Left colon (tissue), 2 donors: ENCODE data around the gene RAD51B. TPM values are rescaled to one million over a fixed set of nuclear protein-coding genes. Genes with fewer than 3 reads are reported as not detected.

Experiments
- ATAC-seq: fragments of 200-7000 bp; cut with Tn5 transposase; one replicate; pipeline ENCODE4 v1.9.1; 2020; ENCODE audit warnings: mild to moderate bottlenecking, moderate library complexity
- DNase-seq, 2 donors: peaks; one replicate each; pipeline ENCODE4 v3.0.0-alpha.2; 2020
- intact Hi-C, 2 donors: fragments of 100-400 bp; cut with DNase I in 1 of 2; cut with micrococcal nuclease in 1 of 2; formaldehyde crosslinking; loops; one replicate each; pipeline versions ENCODE4 v1.11.2 to v1.14.0; 2022; cut with DNase I, micrococcal nuclease
- total RNA-seq, 2 donors: library from RNA; stranded (reverse); fragmentation: NEBNext Ultra II Directional; extraction: Animal tissue kit (Norgen Biotek cat#: 25700); gene quantifications; one replicate each; pipeline ENCODE4 v1.2.1, GENCODE V29; 2021
- donor health status: DM: no; HTN: no; CAD: no.
- donor health status: DM: yes; HTN: yes; CAD: no.

The RAD51B gene
- total RNA-seq, 2 donors from 2014 or later: 13.7 to 16.8 TPM

GRCh38 chr14:67934087-67934486, 114.5 kb downstream of the RAD51B start:
- ATAC-seq: peak; percentile 98
- intact Hi-C loops: no loop called here
- DNase-seq: no peak

- intact Hi-C loops: no loop called here
- no peak for ATAC-seq
- DNase-seq: no peak
Observed at GRCh38 chr14:67934862-67935261, 115.3 kb downstream of the RAD51B start.

- intact Hi-C loops: no loop called here
Observed at GRCh38 chr14:67935371-67935770, 115.8 kb downstream of the RAD51B start.

GRCh38 chr14:67938071-67938470, 118.5 kb downstream of the RAD51B start:
- DNase-seq (no peak), ATAC-seq (no peak)
- intact Hi-C loops: no loop called here

More at GRCh38 chr14:67935371-67935770, 115.8 kb downstream of the RAD51B start:
- no peak for ATAC-seq
- DNase-seq: no peak

DNA sequence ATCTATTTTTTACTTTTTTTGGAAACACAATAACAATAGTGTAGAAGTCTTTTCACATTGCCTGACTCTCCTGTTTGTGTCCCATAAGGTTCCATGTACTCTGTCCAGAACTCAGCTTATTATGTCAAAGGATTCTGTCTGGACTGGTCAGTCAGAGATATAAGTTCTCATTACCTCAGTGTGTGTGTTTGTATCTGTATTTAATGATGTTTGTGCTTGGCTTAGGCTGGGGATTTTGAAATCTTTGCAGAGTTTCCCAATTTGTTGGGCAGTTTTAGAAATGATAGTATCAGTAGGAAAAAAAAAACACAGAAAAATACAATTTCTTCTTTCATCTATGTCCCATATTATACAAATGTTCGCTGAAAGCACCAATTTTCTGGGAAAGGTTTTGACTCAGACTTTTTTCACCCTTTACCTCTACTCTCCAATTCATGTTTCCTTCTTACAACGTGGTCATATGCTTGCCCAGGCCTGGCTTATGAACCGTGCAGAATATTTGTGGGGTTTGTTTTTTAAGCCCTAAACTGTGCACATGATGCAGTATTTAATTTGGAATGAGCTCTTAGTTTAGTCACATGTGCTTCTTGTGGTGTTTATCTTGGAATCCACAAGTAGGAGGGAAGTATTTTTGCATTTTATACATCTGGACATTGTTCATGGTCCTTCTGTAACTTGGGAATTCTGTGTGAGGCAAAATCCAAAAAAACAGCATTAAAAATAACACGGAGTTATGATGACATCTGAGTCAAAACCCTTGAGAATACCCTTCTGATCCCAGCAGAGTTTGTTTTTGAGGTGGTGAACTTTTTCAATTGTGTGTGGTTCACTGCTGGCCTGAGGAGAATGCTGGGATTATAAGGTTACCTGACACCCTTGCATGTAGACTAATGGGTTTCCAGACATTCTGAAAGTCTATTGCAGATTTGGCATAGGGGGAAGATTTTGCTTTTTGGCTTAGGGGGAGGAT, 121.2 kb downstream of the RAD51B start:
- intact Hi-C loops: loop anchor here in 1 of 2 donors (5.0 to 10.0 kb wide), 2 partner anchors 604 to 882 kb away; no protein-coding TSS in a partner anchor
- ATAC-seq (peak; percentile 26), DNase-seq (no peak)

DNA sequence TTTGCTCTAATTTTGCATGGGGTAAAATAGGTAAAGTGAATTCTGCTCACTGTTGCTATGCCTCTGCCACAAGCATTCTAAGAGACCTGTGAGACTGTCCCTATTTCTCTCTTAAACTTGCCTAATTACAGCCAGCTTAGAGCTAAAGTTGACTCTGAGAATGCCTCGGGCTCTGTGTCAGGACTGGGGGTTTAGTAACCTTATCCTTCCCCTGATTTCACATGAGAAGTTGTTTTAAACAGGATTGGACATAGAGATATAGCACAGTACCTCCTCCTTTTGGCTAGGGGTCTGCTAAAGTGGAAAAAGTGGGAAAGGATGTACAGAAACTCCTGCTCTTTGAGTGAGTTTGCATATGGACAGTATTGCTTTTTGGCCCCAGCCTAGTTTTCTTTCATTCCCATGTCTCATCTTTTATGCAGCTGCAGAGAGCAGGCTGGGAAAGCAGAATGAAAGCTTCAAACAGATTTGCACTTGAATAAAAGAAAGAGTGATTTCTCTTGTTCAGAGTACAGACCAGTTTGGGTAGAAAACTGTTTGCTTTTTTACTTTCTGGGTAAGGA, 122.0 kb downstream of the RAD51B start:
- intact Hi-C loops: loop anchor here in 1 of 2 donors (5.0 to 10.0 kb wide), 2 partner anchors 603 to 881 kb away; no protein-coding TSS in a partner anchor
- DNase-seq (no peak), ATAC-seq (peak; percentile 25)

- intact Hi-C loops: loop anchor here in 1 of 2 donors (5.0 to 10.0 kb wide), 2 partner anchors 603 to 880 kb away; no protein-coding TSS in a partner anchor
- no peak for DNase-seq
- ATAC-seq: no peak
Observed at GRCh38 chr14:67942080-67942710, 122.6 kb downstream of the RAD51B start.

DNA sequence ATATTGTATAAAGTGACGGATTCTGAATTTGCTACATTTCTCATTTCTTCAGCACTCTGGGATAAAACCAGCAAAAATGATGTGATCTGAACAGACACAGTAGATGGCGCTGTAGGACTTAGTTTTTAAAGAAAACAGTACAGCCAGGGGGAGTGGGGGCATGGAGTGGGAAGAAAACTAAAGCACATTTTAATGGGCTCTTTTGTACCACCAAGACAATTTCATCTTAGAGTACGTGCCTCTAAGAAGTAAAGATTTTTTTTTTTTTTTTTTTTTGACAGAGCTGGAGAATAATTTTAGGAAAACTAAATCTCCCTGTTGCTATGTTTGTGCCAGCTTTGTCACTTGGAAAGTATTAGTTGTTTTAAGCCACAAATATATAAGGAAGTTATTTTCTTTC, 124.4 kb downstream of the RAD51B start:
- peak; percentile 83 for ATAC-seq

GRCh38 chr14:67944605-67945004, 125.0 kb downstream of the RAD51B start:
- DNase-seq (no peak), ATAC-seq (peak; percentile 29)
- intact Hi-C loops: loop anchor here in 1 of 2 donors (5.0 to 10.0 kb wide), 2 partner anchors 600 to 878 kb away; no protein-coding TSS in a partner anchor

More for the DNA sequence above, 124.4 kb downstream of the RAD51B start:
- peak; percentile 78 to 79 for DNase-seq
- intact Hi-C loops: loop anchor here in 1 of 2 donors (5.0 to 10.0 kb wide), 2 partner anchors 601 to 878 kb away; no protein-coding TSS in a partner anchor

GRCh38 chr14:67949771-67950170, 130.2 kb downstream of the RAD51B start:
- intact Hi-C loops: loop anchor here in 1 of 2 donors (10.0 kb wide), 1 partner anchor 595 kb away; no protein-coding TSS in a partner anchor
- DNase-seq: no peak
- ATAC-seq: no peak

DNA sequence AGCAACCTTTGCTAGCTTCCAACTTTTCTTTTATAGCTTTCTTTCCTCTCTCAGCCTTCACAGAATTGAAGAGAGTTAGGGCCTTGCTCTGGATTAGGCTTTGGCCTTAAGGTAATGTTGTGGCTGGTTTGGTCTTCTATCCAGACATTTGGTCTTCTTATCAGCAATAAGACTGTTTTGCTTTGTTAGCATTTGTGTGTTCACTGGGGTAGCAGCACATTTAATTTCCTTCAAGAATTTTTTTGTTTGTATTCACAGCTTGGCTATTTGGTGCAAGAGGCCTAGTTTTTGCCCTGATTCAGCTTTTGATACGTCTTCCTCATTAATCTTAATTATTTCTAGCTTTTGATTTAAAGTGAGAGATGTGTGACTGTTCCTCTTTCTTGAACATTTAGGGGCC, 130.8 kb downstream of the RAD51B start:
- no peak for ATAC-seq
- no peak for DNase-seq
- intact Hi-C loops: no loop called here

- DNase-seq (no peak), ATAC-seq (peak; percentile 72)
- intact Hi-C loops: no loop called here
Observed at GRCh38 chr14:67951529-67952135, 132.1 kb downstream of the RAD51B start.

- DNase-seq: no peak
- no peak for ATAC-seq
- intact Hi-C loops: no loop called here
Observed at GRCh38 chr14:67952381-67952780, 132.8 kb downstream of the RAD51B start.

DNA sequence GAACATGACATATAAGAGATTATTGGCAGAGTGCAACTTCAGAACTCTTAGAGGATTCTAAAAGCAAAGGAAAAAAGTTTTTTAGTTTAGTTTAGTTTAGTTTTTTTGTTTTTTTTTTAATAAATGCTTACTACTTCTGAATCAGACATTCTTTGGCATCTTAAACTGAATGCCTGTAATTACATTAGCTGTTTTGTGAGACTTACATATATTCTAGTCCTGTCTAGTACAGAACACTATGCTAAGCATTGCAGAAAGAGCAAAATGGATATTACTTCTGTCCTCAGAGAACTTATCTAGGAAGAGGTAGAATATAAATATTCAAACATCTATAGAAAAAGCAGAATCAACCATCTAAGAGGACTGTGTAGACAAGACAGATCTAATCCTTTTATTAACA, 133.2 kb downstream of the RAD51B start:
- DNase-seq: no peak
- intact Hi-C loops: no loop called here
- ATAC-seq: no peak

DNA sequence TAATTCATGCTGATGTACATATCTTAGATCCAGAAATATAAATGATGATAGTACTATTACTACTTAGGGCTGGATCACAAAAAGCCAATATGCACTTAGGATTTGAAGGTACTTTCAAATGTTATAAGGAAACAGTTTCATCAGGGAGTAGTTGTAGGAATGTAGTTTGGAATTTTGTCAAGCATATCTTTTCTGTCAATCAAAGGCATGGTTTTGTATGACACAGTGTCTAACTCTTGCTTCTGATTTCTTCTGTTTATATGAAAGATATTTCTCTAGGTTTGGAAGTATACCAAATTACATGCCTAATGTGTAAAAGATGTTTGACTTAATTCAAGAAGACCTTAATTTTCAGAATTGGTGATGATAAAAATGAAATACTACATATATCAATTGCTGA, 135.7 kb downstream of the RAD51B start:
- no peak for ATAC-seq

DNA sequence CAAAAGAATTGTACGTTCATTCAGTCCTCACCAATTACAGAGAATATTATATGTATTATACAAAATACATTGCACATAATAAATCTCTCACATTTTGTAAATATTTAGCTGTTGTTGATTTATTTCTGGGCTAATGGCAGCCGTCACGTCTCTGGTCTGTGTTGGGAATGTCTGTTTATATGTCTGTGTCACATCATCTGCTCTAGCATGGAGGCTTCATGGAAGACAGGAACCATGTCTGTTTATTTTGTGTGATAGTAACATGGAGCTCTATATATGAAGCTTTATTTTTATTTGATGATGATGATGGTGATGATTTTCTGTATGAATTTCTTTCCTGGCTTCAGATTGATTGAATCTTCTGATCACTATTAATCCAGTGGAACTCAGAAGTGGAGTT, 138.4 kb downstream of the RAD51B start:
- no peak for DNase-seq
- intact Hi-C loops: no loop called here
- ATAC-seq: no peak

More for the DNA sequence above, 135.7 kb downstream of the RAD51B start:
- intact Hi-C loops: no loop called here
- no peak for DNase-seq

DNA sequence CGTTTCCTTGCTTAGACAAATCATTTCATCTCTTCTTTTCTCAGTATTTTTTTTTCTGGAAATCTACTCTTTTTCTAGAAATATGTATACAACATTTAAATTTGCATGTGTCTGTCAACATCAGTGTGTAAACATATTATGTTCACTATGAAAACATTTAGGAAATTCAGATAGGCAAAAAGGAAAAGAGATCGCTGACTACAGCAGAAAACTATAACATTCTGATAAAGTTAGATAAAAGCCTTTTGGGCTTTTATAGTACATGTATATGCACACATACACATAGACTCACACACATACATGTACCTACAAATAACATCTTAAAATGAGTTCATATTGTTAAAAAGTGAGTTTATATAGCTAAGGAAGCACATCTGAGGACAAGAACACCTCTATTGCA, 142.1 kb downstream of the RAD51B start:
- intact Hi-C loops: no loop called here
- DNase-seq (no peak), ATAC-seq (no peak)

- ATAC-seq (peak; percentile 84), DNase-seq (no peak)
- intact Hi-C loops: no loop called here
Observed at GRCh38 chr14:67962215-67962644, 142.7 kb downstream of the RAD51B start.

GRCh38 chr14:67963545-67963944, 144.0 kb downstream of the RAD51B start:
- intact Hi-C loops: no loop called here

More at GRCh38 chr14:67963545-67963944, 144.0 kb downstream of the RAD51B start:
- ATAC-seq (no peak), DNase-seq (no peak)
